Activated T-cell treated with anti-CD3 and anti-CD28 coated beads, Interleukin-2, amount 50 U/mL, for 72 hours (primary cell): ENCODE data around the gene STAG3. TPM values are rescaled to one million over a fixed set of nuclear protein-coding genes. Genes with fewer than 3 reads are reported as not detected.
"Not testable (repeated sequence)": the region's sequence is repeated elsewhere in the genome, so short reads cannot be mapped to it uniquely, and the experiment has no call there.

Experiments used
- ATAC-seq, 2 donors: fragments of 150-1000 bp; cut with Tn5 transposase; replicated peaks in 1 of 2; 2 replicates each; pipeline ENCODE4 v1.10.0; 2021; ENCODE audit warnings: moderate library complexity in 2 of 2, mild to moderate bottlenecking in 1 of 2
- DNase-seq, 2 donors: peaks; one replicate each; pipeline ENCODE4 v3.0.0; 2021 to 2022; ENCODE audit warnings: mixed read lengths in 1 of 2
- H3K27ac Mint-ChIP-seq: one replicate; pipeline ENCODE4 v1.8.0; 2022; ENCODE audit warnings: mild to moderate bottlenecking, moderate library complexity, mixed read lengths
- H3K27me3 Mint-ChIP-seq: one replicate; pipeline ENCODE4 v1.8.0; 2022; ENCODE audit warnings: low read depth, mixed read lengths
- H3K36me3 Mint-ChIP-seq, 2 donors: one replicate each; pipeline ENCODE4 v1.8.0; 2022; ENCODE audit warnings: mixed read lengths in 2 of 2, mild to moderate bottlenecking in 1 of 2; ENCODE audit not compliant: insufficient read depth in 2 of 2
- H3K4me1 Mint-ChIP-seq: one replicate; pipeline ENCODE4 v1.8.0; 2022; ENCODE audit warnings: low read depth, mixed read lengths
- H3K4me3 Mint-ChIP-seq, 2 donors: one replicate each; pipeline ENCODE4 v1.8.0; 2022; ENCODE audit warnings: mild to moderate bottlenecking in 2 of 2, mixed read lengths in 2 of 2, moderate library complexity in 2 of 2
- H3K9me3 Mint-ChIP-seq, 2 donors: one replicate each; pipeline ENCODE4 v1.8.0; 2022; ENCODE audit warnings: mixed read lengths in 2 of 2
- total RNA-seq, 2 donors: library from RNA; stranded (reverse); gene quantifications; one replicate each; pipeline ENCODE4 v1.2.3, GENCODE V29; 2022

STAG3 gene, protein sequence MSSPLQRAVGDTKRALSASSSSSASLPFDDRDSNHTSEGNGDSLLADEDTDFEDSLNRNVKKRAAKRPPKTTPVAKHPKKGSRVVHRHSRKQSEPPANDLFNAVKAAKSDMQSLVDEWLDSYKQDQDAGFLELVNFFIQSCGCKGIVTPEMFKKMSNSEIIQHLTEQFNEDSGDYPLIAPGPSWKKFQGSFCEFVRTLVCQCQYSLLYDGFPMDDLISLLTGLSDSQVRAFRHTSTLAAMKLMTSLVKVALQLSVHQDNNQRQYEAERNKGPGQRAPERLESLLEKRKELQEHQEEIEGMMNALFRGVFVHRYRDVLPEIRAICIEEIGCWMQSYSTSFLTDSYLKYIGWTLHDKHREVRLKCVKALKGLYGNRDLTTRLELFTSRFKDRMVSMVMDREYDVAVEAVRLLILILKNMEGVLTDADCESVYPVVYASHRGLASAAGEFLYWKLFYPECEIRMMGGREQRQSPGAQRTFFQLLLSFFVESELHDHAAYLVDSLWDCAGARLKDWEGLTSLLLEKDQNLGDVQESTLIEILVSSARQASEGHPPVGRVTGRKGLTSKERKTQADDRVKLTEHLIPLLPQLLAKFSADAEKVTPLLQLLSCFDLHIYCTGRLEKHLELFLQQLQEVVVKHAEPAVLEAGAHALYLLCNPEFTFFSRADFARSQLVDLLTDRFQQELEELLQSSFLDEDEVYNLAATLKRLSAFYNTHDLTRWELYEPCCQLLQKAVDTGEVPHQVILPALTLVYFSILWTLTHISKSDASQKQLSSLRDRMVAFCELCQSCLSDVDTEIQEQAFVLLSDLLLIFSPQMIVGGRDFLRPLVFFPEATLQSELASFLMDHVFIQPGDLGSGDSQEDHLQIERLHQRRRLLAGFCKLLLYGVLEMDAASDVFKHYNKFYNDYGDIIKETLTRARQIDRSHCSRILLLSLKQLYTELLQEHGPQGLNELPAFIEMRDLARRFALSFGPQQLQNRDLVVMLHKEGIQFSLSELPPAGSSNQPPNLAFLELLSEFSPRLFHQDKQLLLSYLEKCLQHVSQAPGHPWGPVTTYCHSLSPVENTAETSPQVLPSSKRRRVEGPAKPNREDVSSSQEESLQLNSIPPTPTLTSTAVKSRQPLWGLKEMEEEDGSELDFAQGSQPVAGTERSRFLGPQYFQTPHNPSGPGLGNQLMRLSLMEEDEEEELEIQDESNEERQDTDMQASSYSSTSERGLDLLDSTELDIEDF
- 100 to 1,000 TPM; 103 to 121 TPM for total RNA-seq

DNA sequence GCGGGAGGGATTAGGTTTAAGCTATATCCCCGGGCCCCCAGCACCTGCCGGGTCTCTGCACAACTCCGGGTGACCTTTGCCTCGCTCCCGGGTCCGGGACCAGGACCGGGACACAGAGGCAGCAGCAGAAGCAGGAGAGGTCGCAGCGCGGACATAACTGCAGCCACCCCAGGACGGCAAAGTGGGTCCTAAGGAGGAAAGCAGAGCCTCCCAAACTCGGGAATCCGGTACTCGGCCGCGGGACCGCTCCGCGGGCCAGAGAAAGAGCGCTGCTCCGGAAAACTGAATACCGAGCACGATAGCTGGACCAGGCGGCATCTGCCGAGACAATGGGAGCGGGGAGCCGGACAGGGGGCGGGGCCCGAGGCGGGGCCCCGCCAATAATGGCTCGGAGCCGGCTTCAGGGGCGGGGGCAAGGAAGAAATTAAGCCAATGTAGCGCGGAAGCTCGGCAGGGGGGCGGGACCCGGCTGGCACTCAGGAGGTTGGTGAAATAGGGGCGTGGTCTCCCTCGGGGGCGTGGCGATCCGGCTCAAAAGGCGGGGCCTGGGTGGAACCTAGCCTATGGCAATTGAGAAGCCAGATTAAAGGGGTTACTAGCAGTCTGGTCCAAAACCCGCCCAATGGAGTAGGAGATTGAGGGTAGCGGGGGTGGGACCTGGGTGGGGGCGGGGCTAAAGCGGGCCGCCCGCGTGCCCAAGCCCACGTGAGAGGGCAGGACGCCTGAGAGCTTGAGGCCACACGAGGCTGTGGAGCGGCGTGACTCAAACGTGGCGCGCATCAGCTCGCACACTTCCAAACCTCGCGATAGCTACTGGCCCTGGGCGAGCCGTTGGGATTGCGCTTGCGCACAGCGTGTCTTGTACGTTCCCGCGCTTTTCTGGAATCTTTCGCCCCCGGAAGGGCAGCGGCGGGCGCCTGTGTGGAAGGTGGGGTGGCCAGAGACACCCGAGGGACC, at the start of gene STAG3, which contains the start of gene GPC2:
Gene STAG3 (plus strand): TSS at position 874 of the 957 bp plus-strand sequence. CDS start 2,639 bp downstream, outside the sequence.
Gene GPC2 (minus strand): TSS at position 337 of the 957 bp plus-strand sequence. CDS start 182 bp downstream, at position 155.
- peaks cover 59% of the 10 kb centered on the region for H3K4me1 Mint-ChIP-seq
- ATAC-seq (peak; percentile 89 to 92), DNase-seq (peak; percentile 99 to 100)
- peaks cover 0 to 2% of the 10 kb centered on the region in 2 donors for H3K9me3 Mint-ChIP-seq
- peaks cover 4 to 12% of the 10 kb centered on the region in 2 donors for H3K36me3 Mint-ChIP-seq
- no peak within 1 kb of the TSS for H3K27ac Mint-ChIP-seq
- no peaks in the 10 kb centered on the region for H3K27me3 Mint-ChIP-seq
- H3K4me3 Mint-ChIP-seq: peak within 1 kb of the TSS; percentile 85 to 91

GRCh38 chr7:100128637-100128963, 49.1 kb upstream of the STAG3 start:
- H3K36me3 Mint-ChIP-seq: peaks cover 0 to 3% of the 10 kb centered on the region in 2 donors

GRCh38 chr7:100130220-100130607, 47.5 kb upstream of the STAG3 start:
- not testable (repeated sequence) for H3K4me3 Mint-ChIP-seq, H3K36me3 Mint-ChIP-seq, H3K9me3 Mint-ChIP-seq

More at GRCh38 chr7:100128637-100128963, 49.1 kb upstream of the STAG3 start:
- H3K4me1 Mint-ChIP-seq: peaks cover 48% of the 10 kb centered on the region
- peak overlapping the region; percentile 86 to 97 for H3K4me3 Mint-ChIP-seq
- DNase-seq: no peak
- no peaks in the 10 kb centered on the region for H3K9me3 Mint-ChIP-seq
- H3K27ac Mint-ChIP-seq: no peak overlapping the region
- no peaks in the 10 kb centered on the region for H3K27me3 Mint-ChIP-seq
- ATAC-seq: no peak

DNA sequence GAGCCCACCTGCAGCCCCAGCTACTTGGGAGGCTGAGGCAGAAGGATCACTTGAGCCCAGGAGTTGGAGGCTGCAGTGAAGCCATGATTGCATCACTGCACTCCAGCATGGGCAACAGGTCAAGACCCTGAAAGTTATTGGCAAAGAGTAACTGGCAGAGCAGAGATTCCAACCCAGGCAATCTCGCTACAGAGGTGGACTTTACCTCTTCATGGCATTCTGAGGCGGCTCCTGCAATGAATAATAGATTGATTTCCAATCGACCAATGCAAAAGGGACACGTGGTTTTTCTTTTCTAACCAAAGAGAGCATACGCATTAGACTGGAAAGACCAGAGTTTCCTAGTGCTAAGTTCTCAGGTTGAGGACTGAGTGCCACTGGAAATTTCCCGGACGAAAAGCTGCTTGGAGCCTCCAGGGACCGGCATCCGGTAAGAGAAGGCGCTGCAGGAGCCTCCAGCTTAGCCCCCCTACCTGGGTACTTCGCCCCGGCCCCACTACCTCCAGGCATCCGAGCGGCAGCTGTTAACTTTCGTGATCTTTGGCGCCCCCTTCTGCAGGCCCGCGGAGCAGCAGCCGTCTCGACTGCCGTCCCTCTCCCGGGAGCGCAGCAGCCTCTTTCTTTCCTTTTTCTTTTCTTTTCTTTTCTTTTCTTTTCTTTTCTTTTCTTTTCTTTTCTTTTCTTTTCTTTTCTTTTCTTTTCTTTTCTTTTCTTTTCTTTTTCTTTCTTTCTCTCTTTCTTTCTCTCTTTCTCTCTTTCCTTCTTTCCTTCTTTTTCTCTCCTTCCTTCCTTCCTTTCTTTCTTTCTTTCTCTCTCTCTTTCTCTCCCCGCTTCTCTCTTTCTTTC, 46.9 kb upstream of the STAG3 start:
- H3K4me3 Mint-ChIP-seq: peak overlapping the region; percentile 56 to 90
- ATAC-seq: peak; percentile 8 to 18

More at GRCh38 chr7:100130220-100130607, 47.5 kb upstream of the STAG3 start:
- not testable (repeated sequence) for ATAC-seq, H3K27ac Mint-ChIP-seq, H3K27me3 Mint-ChIP-seq, DNase-seq
- H3K4me1 Mint-ChIP-seq: peaks cover 41% of the 10 kb centered on the region

GRCh38 chr7:100132126-100132525, 45.6 kb upstream of the STAG3 start:
- Mint-ChIP-seq H3K4me3 (peak overlapping the region in 1 of 2 donors; percentile 15), H3K9me3 (no peaks in the 10 kb centered on the region), H3K27me3 (no peaks in the 10 kb centered on the region), H3K36me3 (no peaks in the 10 kb centered on the region), H3K4me1 (peaks cover 29% of the 10 kb centered on the region), H3K27ac (no peak overlapping the region)
- DNase-seq: no peak
- ATAC-seq: no peak

More for the DNA sequence above, 46.9 kb upstream of the STAG3 start:
- peaks cover 0 to 3% of the 10 kb centered on the region in 2 donors for H3K36me3 Mint-ChIP-seq
- H3K9me3 Mint-ChIP-seq: no peaks in the 10 kb centered on the region
- no peaks in the 10 kb centered on the region for H3K27me3 Mint-ChIP-seq
- peak; percentile 90 to 91 for DNase-seq
- H3K4me1 Mint-ChIP-seq: peaks cover 35% of the 10 kb centered on the region
- H3K27ac Mint-ChIP-seq: no peak overlapping the region

DNA sequence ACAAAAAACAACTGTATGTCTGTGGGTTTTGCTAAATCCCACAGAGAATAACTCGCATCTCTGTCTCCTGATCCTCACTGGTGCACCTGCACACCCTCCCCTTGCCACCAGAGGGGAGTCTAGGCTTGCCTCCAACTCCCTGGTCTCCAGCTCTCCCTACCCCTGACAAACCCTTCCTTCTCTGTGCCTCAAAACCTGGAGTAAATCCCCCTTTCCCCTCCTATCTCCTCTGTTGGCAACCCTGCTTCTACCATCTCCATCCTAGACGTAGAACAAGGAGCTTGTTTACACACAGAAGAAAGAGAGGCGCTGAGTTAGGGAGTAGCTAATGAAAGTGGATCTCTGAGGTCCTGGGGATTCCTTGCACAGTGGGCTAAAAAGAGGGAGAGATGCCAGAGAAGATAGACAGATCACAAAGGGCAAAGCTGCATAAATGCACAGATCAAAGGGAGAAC, 45.0 kb upstream of the STAG3 start:
- H3K9me3 Mint-ChIP-seq: no peaks in the 10 kb centered on the region
- H3K4me3 Mint-ChIP-seq: peak overlapping the region; percentile 15
- peak; percentile 78 for ATAC-seq
- H3K27ac Mint-ChIP-seq: no peak overlapping the region
- no peaks in the 10 kb centered on the region for H3K27me3 Mint-ChIP-seq
- H3K4me1 Mint-ChIP-seq: peaks cover 30% of the 10 kb centered on the region
- no peaks in the 10 kb centered on the region for H3K36me3 Mint-ChIP-seq
- peak; percentile 71 to 74 for DNase-seq

- DNase-seq (no peak), ATAC-seq (peak in 1 of 2 donors; percentile 33)
- no peak overlapping the region for H3K27ac Mint-ChIP-seq
- H3K36me3 Mint-ChIP-seq: no peaks in the 10 kb centered on the region
- H3K4me1 Mint-ChIP-seq: peaks cover 17% of the 10 kb centered on the region
- H3K27me3 Mint-ChIP-seq: no peaks in the 10 kb centered on the region
- no peaks in the 10 kb centered on the region for H3K9me3 Mint-ChIP-seq
- peak overlapping the region in 1 of 2 donors; percentile 36 for H3K4me3 Mint-ChIP-seq
Measured at GRCh38 chr7:100137851-100138760, 39.6 kb upstream of the STAG3 start.

DNA sequence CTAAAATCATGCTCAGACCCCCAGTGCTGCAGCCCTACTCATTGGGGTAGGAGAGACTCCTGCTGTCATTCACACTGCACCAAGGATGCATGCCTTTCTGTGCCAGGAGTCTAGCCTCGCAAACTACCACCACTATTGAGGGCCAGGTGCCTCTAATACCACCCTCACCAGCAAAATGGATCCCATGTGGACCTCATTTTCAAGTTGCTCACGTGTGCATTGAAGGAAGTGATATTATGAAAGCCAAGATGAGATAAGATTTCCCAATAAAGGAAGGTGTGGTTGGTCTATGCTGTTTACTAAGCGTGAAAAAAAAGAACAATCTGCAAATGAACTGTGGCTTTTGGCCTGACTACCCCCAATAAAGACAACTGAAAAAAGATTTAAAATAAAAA, 36.2 kb upstream of the STAG3 start:
- Mint-ChIP-seq H3K27me3 (no peaks in the 10 kb centered on the region), H3K9me3 (no peaks in the 10 kb centered on the region), H3K27ac (no peak overlapping the region), H3K4me3 (no peak overlapping the region), H3K4me1 (peaks cover 17% of the 10 kb centered on the region), H3K36me3 (no peaks in the 10 kb centered on the region)
- ATAC-seq (no peak), DNase-seq (no peak)

GRCh38 chr7:100142461-100142860, 35.3 kb upstream of the STAG3 start:
- no peaks in the 10 kb centered on the region for H3K36me3 Mint-ChIP-seq
- H3K9me3 Mint-ChIP-seq: no peaks in the 10 kb centered on the region
- H3K27me3 Mint-ChIP-seq: no peaks in the 10 kb centered on the region
- ATAC-seq (no peak), DNase-seq (no peak)
- H3K27ac Mint-ChIP-seq: no peak overlapping the region
- no peak overlapping the region for H3K4me3 Mint-ChIP-seq
- peaks cover 17% of the 10 kb centered on the region for H3K4me1 Mint-ChIP-seq

DNA sequence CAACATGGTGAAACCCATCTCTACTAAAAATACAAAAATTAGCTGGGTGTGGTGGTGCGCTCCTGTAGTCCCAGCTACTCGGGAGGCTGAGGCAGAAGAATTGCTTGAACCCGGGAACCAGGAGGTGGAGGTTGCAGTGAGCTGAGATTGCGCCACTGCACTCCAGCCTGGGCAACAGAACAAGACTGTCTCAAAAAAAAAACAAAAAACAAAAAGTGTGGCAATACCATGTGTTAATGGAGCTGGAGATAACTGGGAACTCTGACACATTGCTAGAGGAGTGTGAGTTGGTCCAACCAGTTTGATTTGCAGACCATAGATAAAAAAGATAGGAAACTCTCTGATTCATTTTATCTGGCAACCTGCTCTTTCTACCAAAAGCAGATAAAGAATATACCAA, 31.4 kb upstream of the STAG3 start:
- DNase-seq, ATAC-seq, H3K27me3 Mint-ChIP-seq, H3K4me3 Mint-ChIP-seq, H3K36me3 Mint-ChIP-seq, H3K27ac Mint-ChIP-seq, H3K9me3 Mint-ChIP-seq: not testable (repeated sequence)
- peaks cover 35% of the 10 kb centered on the region for H3K4me1 Mint-ChIP-seq
